ENCODE data around the gene MBIP.

The MBIP gene

DNA sequence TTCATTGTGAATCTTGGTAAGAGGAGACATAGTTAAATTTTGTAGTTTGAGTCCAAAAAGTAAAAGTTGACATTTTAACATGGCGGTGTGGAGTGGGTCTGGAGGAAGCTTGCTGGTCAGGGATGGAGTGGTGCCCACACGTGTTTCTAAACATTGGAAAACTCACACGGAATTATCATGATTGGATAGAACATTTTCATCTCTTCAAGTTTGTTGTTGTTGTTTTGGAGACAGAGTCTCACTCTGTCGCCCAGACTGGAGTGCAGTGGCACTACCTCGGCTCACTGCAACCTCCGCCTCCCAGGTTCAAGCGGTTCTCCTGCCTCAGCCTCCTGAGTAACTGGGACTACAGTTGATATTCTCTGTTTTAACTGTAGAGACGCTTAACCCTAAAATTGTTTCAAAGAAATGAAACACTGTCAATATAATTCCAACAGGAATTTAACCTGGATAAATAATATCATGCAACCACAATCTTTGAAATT, 502 bp upstream of the MBIP start:
- TF ChIP-seq CTCF (conservative IDR thresholded peaks at IDR 0.05) = no peak
- H3K27ac ChIP-seq = peak overlapping the region; percentile 79

DNA sequence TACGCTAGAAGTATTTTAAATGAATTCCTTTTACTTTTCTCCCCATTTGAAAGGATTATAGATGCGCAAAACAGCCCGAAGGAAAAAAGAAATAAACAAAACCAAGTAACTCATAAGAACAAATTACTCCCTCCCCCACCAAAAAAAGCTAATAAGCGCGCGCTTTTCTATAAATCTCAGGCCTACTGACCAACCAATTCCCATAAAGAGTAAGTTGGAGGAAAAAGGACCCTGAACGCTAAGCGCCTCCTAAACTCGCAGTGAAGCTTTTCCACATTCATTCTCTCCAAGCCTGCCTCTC, 588 bp downstream of the MBIP start:
- H3K27ac ChIP-seq = peak overlapping the region; percentile 79
- TF ChIP-seq CTCF (conservative IDR thresholded peaks at IDR 0.05) = no peak

- no peak for TF ChIP-seq CTCF (conservative IDR thresholded peaks at IDR 0.05)
- no peak overlapping the region for H3K27ac ChIP-seq
Observed at GRCh38 chr14:36317650-36318049, 2.8 kb downstream of the MBIP start.

- no peak overlapping the region for H3K27ac ChIP-seq
- TF ChIP-seq CTCF (conservative IDR thresholded peaks at IDR 0.05) = no peak
Observed at GRCh38 chr14:36316131-36316530, 4.3 kb downstream of the MBIP start.

- no peak for TF ChIP-seq CTCF (conservative IDR thresholded peaks at IDR 0.05)
- no peak overlapping the region for H3K27ac ChIP-seq
Observed at GRCh38 chr14:36315159-36315853, 5.1 kb downstream of the MBIP start.

DNA sequence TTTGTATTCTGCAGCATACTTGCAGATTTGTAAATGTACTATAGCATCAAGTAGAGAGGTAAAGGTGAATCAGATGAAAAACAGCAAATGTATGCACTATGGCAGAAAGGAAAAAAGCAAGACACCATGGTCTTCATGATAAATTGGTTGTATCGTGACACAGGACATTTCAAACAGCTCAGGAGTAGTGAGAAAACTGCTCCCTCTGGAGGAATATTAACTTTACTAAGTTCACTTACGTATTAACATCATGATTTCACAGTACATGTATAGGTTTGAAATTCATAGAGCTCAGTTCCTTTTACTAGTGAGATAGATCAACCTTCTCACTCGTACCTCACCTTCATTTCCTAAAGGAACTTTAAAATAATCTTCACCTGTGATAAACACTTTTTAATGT, 6.5 kb downstream of the MBIP start:
- no peak overlapping the region for H3K27ac ChIP-seq
- TF ChIP-seq CTCF (conservative IDR thresholded peaks at IDR 0.05) = peak; percentile 65

- no peak overlapping the region for H3K27ac ChIP-seq
- TF ChIP-seq CTCF (conservative IDR thresholded peaks at IDR 0.05) = no peak
Observed at GRCh38 chr14:36313206-36313605, 7.2 kb downstream of the MBIP start.
